Activated CD4-positive, alpha-beta T cell treated with anti-CD3 and anti-CD28 coated beads, Interleukin-2, Interleukin-6, amounts not matched to agents 100 ng/mL and 50 ng/mL, durations not matched to agents 16 hours and 8 hours (primary cell): ENCODE results near the gene DLL4.
"Not testable (repeated sequence)": the region's sequence is repeated elsewhere in the genome, so short reads cannot be mapped to it uniquely, and the experiment has no call there.

Experiments
- DNase-seq: peaks from one replicate; pipeline ENCODE4 v3.0.0-alpha.2; 2020

The DLL4 gene

DNA sequence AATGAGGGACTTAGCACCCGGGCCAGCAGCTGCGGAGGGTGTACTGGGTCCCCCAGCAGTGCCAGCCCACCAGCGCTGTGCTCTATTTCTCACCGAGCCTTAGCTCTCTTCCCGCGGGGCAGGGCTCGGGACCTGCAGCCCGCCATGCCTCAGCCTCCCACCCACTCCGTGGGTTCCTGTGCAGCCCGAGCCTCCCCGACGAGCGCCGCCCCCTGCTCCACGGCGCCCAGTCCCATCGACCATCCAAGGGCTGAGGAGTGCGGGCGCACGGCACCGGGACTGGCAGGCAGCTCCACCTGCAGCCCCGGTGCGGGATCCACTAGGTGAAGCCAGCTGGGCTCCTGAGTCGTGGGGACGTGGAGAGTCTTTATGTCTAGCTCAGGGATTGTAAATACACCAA lies 32.6 kb downstream of the DLL4 start:
- not testable (repeated sequence) for DNase-seq

DNA sequence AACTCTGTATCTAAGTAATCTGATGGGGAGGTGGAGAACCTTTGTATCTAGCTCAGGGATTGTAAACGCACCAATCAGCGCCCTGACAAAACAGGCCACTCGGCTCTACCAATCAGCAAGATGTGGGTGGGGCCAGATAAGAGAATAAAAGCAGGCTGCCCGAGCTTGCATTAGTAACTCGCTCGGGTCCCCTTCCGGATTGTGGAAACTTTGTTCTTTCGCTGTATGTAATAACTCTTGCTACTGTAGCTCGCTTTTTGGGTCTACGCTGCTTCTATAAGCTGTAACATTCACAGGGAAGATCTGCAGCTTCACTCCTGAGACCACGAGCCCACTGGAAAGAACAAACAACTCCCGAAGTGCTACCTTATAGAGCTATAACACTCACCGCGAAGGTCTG lies 33.2 kb downstream of the DLL4 start:
- DNase-seq, result not testable (repeated sequence)

DNA sequence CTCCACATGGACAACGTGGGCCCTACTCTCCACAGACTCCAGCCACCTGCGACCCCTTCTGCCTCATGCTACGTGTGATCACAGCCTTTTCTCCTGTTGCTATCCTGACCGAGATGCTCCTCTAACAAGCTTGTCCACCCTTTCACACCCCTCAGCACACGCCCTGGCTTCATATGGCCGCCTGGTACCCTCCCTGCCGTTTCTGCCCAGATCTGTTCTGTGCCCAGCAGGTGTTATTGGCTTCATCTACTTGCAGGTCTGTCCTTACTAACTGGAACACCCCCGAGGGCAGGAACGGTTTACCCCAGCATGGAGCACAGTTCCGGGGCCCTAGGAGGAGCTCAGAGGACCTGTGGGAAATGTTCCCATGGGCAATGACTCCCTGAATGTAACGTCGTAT lies 34.1 kb downstream of the DLL4 start:
- DNase-seq, result no peak

DNA sequence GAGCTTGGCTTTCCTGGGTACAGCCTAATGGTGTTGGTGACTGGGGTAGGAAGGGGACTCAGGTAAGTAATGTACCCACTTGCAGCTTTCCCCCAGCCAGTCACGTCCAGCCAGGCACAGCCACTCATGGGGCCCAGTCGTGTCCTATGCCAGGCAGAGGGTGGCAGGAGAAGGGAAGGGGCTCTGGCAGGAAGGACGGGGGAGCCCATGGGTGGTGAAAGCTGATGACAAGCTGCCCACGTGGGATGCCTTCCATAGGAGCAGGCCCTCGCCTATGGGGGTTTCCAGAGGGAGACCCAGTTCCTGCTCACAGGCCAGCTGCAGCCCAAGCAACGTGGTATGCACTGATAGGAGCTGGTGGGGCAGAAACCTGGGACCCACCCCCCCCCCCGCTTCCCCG lies 34.9 kb downstream of the DLL4 start:
- DNase-seq, result no peak

DNA sequence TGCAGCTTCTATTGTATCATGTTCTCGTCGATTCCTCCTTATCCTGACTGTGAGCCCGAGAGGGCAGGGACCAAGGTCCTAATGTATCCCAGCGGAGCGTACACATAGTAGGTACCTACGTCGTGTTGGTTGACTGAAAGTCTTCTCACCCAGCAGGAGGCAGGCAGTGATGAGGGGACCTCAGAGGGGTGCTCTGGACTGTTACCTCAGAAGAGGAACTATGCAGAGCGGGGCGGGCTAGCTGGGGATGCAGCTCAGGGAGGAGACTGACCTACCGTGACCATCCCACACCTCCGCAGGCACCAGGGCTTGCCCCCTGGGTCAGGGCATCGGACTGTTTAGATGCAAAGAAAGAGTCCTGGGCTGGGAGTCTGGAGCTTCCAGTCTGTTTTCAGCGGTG lies 35.5 kb downstream of the DLL4 start:
- no peak for DNase-seq

DNA sequence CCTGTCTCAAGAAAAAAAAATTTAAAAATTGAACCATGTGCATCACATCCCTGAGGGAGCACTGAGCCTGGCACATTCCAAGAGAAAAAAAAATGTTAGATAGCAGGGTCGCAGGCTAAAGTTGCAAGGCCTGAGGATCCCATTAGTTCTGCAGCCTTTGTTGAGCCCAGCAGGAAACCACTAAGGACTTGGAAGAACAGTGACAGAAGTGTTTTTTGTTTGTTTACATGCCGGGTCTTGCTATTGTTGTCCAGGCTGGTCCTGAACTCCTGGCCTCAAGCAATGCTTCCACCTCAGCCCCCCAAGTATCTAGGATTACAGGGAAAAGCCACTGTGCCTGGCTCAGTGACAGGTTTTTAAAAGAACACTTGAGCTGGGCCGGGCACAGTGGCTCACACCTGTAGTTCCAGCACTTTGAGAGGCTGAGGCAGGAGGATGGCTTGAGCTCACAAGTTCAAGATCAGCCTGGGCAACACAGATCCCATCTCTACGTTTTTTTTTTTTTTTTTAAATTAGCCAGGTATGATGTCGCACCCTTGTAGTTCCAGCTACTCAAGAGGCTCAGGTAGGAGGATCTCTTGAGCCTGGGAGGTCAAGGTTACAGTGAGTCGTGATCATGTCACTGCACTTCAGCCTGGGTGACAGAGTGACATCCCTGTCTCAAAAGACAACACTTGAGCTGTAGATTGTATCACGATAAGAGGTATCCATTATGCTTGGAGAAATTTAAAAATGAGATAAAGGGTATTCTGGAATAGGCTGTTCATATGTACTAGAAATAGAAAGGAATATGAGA lies 39.3 kb downstream of the DLL4 start:
- no peak for DNase-seq

DNA sequence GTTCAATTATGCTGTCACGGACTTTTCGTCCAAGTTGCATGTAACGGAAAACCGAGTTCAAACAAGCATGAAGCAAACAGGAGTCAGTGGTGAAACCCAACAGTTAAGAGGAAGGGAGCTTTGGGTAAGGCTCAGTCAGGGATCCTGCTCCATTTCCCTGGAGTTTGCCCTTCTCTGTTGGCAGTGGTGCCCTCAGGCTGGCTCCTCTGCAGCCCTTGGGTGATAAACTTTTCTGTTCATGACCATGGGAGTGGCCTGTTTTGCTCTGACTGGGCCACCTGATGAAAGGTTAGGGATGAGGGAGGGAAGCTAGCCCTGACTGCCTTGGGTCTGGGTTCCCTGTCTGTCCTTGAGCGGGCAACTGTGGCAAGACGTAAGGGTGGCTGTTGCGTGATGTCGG lies 40.2 kb downstream of the DLL4 start:
- no peak for DNase-seq

DNA sequence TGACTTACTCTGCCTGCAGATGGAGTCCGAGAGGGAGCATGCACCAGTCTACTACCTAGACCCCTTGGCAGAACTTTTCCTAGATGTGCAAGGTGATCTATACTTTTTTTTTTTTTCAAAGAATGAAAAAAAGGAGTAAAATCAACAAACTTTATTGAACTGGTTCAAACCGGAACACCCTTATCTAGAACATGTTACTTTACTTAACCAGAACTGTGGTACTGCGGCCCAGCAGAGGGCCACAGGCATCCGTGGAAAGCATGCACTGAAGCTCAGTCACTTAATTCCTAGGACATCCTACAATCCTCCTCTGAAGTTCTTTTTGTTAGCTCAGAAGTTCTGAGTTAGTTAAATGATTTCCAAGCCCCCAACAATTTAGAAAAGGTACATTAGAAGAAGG lies 45.7 kb downstream of the DLL4 start:
- DNase-seq, result no peak

DNA sequence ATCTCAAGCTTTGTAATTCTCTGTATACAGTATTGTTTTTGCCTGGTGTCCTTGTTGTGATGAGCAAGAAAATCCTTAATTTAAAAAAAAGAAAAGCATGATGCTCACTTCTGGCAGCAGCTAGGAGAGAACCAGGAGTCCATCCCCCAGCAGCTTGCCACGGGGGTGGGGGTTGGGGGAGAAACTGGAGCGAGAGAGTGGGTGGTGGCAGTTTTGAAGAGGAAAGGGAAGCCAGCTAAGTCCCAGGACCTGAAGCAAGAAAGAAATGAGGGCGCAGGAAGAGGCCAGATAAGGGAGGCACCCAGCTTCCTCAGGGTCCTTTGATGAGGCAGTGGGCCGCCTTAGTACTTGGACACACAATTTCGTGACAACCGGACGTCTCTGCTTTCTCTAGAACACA lies 47.7 kb downstream of the DLL4 start:
- DNase-seq, result no peak

DNA sequence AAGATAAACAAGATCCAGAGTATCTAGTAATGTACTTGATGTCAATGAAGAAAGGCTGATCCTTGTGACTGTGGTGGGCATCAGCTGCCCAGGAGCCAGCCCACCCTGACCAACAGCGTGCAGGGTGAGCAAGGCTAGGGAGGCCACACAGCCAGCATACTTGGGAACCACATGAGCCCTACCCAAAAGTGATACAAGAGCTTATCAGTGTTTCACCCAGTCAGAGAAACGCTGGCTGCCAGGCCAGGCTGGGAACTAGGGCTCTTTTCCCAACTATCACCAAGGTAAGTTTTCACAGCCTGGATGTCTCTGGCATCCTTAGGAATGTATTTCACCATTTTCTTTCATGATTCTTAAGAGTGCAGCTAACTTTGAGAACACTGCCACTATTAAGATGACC lies 49.0 kb downstream of the DLL4 start:
- DNase-seq, result no peak

DNA sequence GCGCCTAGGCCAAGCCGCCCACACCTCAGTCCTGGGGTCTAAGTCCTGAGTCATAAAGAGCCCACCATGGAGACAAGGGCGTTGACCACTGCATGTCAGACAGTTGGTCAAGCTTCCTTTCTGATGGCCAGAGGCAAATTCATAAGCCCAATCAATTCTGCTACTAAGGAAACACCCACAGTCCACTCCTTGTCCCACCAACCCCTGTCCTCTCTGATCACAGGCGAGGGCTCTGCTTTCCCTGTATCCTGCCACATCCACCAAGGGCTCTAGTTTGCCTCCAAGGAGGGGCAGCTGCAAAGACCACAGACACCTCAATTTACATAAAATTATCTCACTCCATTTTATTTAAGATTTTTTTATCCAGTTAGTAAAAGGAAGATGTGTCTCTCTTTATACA lies 49.4 kb downstream of the DLL4 start:
- DNase-seq, result no peak

DNA sequence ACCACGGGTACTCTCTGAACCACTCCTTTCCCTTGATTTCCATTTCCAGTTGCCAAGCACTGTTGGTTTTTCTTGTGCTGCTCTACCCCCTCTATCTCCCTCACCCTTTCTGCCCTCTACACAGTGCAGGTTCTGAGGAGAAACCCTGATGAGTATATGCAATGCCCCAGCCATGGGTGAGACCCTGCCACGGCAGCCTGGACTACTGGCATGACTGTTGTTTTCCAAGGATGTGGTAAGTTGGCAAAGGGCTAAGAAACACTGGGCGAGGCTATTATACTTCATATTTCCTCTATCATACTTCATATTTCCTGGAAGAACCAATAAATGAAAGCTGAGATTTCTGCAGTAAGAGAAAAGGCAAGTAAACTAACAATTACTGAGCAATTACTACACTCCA lies 52.0 kb downstream of the DLL4 start:
- DNase-seq, result no peak

DNA sequence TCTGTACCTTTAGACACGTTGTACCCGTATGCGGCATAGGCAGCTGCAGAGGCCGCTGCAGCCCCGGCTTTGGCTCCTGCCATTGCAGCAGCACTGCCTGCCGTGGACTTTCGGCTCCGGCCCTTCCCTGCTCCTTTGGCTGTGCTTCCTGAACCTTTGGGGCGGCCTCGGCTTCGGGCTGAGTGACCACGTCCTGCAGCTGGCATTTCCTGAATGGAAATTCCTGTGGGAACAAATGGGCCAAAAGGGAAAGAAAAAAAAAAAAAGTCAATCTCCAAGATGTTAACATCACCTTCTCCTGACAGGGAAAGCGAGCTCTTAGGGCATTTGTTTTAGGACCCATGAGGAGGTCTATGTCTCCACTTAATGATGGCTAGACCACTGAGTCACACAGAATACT lies 53.7 kb downstream of the DLL4 start:
- no peak for DNase-seq

DNA sequence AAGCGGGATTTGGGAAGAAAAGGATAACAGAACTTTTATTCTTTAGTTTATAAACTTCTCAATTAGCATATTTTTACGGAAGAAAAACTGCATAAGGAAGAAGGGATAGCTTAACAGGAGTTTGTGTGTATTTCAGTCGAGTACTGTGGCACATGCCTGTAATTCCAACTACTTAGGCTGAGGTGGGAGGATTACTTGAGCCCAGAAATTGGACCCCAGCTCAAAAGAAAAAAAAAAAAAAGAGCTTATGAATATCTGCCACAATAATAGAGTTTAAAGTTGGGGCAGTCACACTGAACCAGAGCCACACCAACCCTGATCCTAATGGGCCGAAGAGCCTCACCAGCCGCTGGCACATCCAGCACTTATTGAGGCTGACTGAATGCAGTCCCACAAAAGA lies 55.3 kb downstream of the DLL4 start:
- DNase-seq, result no peak

DNA sequence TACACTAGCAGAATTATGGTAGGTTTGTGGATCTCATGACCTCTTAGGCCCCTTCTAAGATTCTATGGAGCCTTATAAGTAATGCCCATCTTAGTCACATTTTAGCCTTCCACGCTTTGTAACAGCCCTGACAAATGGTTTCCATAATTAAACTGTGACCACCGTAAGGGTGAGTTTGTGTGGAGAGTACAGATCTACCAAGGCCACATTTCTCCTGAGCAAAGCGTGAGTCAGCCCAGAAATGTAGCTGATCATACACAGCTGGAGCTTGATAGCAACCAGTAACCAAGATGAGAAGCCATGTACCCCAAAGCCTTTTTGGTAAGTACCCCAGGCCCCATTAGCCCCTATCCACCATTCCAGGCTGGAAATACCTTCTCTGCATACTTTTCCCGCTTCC lies 55.8 kb downstream of the DLL4 start:
- DNase-seq, result no peak

DNA sequence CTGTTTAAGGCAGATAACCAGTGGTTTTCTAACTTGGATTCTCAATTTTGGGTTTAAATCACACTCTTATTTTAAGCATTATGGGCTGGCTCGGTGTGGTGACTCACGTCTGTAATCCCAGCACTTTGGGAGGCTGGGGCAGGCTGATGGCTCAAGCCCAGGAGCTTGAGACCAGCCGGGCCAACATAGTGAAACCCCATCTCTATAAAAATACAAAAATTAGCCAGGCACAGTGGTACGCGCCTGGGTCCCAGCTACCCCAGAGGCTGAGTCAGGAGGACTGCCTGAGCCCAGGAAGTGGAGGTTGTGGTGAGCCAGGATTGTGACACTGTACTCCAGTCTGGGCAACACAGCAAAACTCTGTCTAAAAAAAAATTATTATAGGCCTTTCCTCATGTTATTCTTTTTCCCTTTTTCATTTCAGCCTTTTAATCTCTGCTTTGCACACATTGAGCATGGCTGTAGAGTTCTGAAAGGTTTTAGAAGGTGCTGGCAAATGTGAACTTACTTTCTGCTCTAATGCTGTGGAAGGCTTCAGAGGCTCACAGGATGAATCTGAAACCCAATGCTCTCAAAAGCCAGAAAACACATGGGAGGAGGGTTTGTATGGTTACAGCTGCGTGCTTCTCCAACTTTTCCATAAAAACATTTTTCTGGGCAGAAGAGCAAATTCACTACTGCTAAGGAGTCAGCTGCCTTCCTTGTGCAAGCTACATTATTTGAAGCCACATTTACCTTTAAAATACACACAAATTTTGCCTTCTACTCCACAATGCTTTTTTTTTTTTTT lies 56.6 kb downstream of the DLL4 start:
- no peak for DNase-seq

DNA sequence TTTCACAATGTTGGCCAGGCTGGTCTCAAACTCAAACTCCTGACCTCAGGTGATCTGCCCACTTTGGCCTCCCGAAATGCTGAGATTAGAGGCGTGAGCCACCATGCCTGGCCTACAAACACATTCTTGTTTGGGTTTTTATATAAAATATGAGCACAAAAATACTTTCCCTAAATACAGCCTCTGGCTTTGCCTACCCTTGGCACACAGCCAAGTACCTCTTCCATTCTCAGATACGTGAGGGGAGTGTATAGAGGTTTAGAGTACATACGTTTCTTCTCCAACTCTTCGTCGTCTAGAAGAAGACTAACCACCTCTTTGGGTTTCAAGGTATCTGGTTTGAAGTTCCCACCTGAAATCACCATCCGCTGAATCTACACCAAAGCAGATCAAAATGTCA lies 57.7 kb downstream of the DLL4 start:
- no peak for DNase-seq

DNA sequence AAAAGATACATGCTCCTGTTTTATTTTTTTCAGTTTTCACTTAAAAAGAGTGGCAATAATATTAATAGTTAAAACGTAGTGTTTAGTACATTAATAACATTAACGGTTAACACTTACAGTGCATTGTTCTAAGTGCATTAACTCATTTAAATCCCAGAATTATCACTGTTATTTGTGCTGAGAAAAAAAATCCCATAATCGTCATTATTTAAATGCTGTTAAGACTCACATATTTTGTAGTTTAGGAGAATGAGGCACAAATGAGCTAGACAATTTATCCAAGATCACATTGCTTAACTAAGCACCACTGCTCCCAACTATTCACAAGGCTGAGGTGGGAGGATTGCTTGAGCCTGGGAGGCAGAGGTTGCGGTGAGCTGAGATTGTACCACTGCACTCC lies 59.0 kb downstream of the DLL4 start:
- no peak for DNase-seq
